ENCODE results near the gene LTA4H.
"Not testable (repeated sequence)": the region's sequence is repeated elsewhere in the genome, so short reads cannot be mapped to it uniquely, and the experiment has no call there.

LTA4H gene

GRCh38 chr12:96035283-96036236 is at the start of gene LTA4H:
Gene LTA4H (minus strand): TSS chr12:96035587. CDS start chr12:96035519, 68 bp downstream.
- peak; percentile 90 to 95 (median 94) for DNase-seq (ENCODE audit: low read depth in 3 of 3)

GRCh38 chr12:96084624-96085023 is 49.2 kb upstream of the LTA4H start:
- no peak for DNase-seq (ENCODE audit: low read depth in 3 of 3)

- no peak for DNase-seq (ENCODE audit: low read depth in 3 of 3)
These were observed 47.8 kb upstream of the LTA4H start for GRCh38 chr12:96083020-96083719.

GRCh38 chr12:96081596-96081995 is 46.2 kb upstream of the LTA4H start:
- DNase-seq (ENCODE audit: low read depth in 3 of 3) = no peak

- no peak for DNase-seq (ENCODE audit: low read depth in 3 of 3)
These were observed 43.1 kb upstream of the LTA4H start for GRCh38 chr12:96078231-96079135.

GRCh38 chr12:96077081-96077480 is 41.7 kb upstream of the LTA4H start:
- DNase-seq (ENCODE audit: low read depth in 3 of 3) = no peak

GRCh38 chr12:96075560-96075959 is 40.2 kb upstream of the LTA4H start:
- DNase-seq (ENCODE audit: low read depth in 3 of 3) = no peak

GRCh38 chr12:96073346-96074330 is 38.3 kb upstream of the LTA4H start:
- DNase-seq (ENCODE audit: low read depth in 3 of 3) = no peak

- no peak for DNase-seq (ENCODE audit: low read depth in 3 of 3)
These were observed 35.4 kb upstream of the LTA4H start for GRCh38 chr12:96070670-96071279.

GRCh38 chr12:96069511-96070231 is 34.3 kb upstream of the LTA4H start:
- no peak for DNase-seq (ENCODE audit: low read depth in 3 of 3)

GRCh38 chr12:96068636-96069035 is 33.2 kb upstream of the LTA4H start:
- no peak for DNase-seq (ENCODE audit: low read depth in 3 of 3)

GRCh38 chr12:96068111-96068510 is 32.7 kb upstream of the LTA4H start:
- no peak for DNase-seq (ENCODE audit: low read depth in 3 of 3)

- not testable (repeated sequence) for DNase-seq (ENCODE audit: low read depth in 3 of 3)
These were observed 30.4 kb upstream of the LTA4H start for GRCh38 chr12:96065776-96066175.

- DNase-seq (ENCODE audit: low read depth in 3 of 3) = no peak
These were observed 29.6 kb upstream of the LTA4H start for GRCh38 chr12:96064966-96065365.

- DNase-seq (ENCODE audit: low read depth in 3 of 3) = no peak
These were observed 28.9 kb upstream of the LTA4H start for GRCh38 chr12:96064271-96064670.

GRCh38 chr12:96063046-96063445 is 27.7 kb upstream of the LTA4H start:
- no peak for DNase-seq (ENCODE audit: low read depth in 3 of 3)

- DNase-seq (ENCODE audit: low read depth in 3 of 3) = peak; percentile 56 to 72 (median 68)
These were observed 26.6 kb upstream of the LTA4H start for GRCh38 chr12:96061864-96062453.

- DNase-seq (ENCODE audit: low read depth in 3 of 3) = no peak
These were observed 25.9 kb upstream of the LTA4H start for GRCh38 chr12:96061323-96061722.

GRCh38 chr12:96060041-96060440 is 24.7 kb upstream of the LTA4H start:
- DNase-seq (ENCODE audit: low read depth in 3 of 3) = no peak

Data from stimulated activated CD4-positive, alpha-beta T cell treated with anti-CD3 and anti-CD28 coated beads, TNF-alpha, amount 100 ng/mL, for 24 hours (primary cell).